Ovary (tissue), 9 donors: Measurements from ENCODE around the gene SLC25A47. TPM values are rescaled to one million over a fixed set of nuclear protein-coding genes. Genes with fewer than 3 reads are reported as not detected.

Experiments
- DNase-seq, 5 donors: peaks; one replicate each; pipeline ENCODE4 v3.0.0-alpha.2; 2019 to 2020
- H3K27ac ChIP-seq, 2 donors: fragments of 200-600 bp; one replicate each; pipeline versions ENCODE4 v1.5.1 to v1.8.0; 2019 to 2022
- H3K27me3 ChIP-seq: fragments of 200-600 bp; one replicate; pipeline ENCODE4 v1.8.0; 2022
- H3K36me3 ChIP-seq: fragments of 200-600 bp; sonication (generic); one replicate; pipeline ENCODE4 v1.5.1; 2019
- H3K4me1 ChIP-seq: one replicate; pipeline ENCODE4 v1.8.1; 2013; ENCODE audit warnings: mild to moderate bottlenecking, moderate library complexity; ENCODE audit not compliant: insufficient read depth
- H3K4me3 ChIP-seq: fragments of 200-600 bp; sonication (generic); one replicate; pipeline ENCODE4 v1.5.1; 2017
- H3K9me3 ChIP-seq, 2 donors: fragments of 200-600 bp in 1 of 2; sonication (generic) in 1 of 2; one replicate each; pipeline versions ENCODE4 v1.5.1 to v1.8.1; 2013 to 2019; ENCODE audit warnings: mild to moderate bottlenecking in 1 of 2, moderate library complexity in 1 of 2
- EP300 ChIP-seq: sonication (generic); formaldehyde crosslinking; IDR thresholded peaks from one replicate; pipeline ENCODE4 v1.6.1; 2017; ENCODE audit warnings: antibody characterized with exemption
- POLR2A ChIP-seq: fragments of 450-650 bp; IDR thresholded peaks from one replicate; pipeline ENCODE4 v1.6.1; 2017; ENCODE audit warnings: antibody characterized with exemption, mild to moderate bottlenecking, moderate library complexity
- WGBS, 3 donors: extraction: QIAGEN DNeasy Blood & Tissue Kit in 1 of 3; methylation state at CpG; one replicate each; pipeline versions ENCODE4 v1.1.5 to v1.1.7; 2013 to 2017; 5-methylcytosine and 5-hydroxymethylcytosine counted together
- intact Hi-C, 4 donors: fragments of 100-400 bp; cut with DNase I; formaldehyde crosslinking; loops; one replicate each; pipeline versions ENCODE4 v1.11.0 to v1.15.1; 2022 to 2023
- polyA plus RNA-seq, 2 donors: library from polyadenylated mRNA; stranded (reverse); fragments of 200-250 nt in 1 of 2; fragments of 350-450 nt in 1 of 2; fragmentation: Illumina TruSeq in 1 of 2; extraction: RNeasy Lipid Tissue Mini Kit (QIAGEN cat#74804) in 1 of 2; gene quantifications; one replicate each; pipeline ENCODE4 v1.2.3, GENCODE V29; 2013 to 2014
- total RNA-seq, 7 donors: library from RNA; depleted of rRNA in 2 of 7; stranded (reverse); fragments of >200 nt in 2 of 7; fragmentation: NEBNext Ultra II Directional in 3 of 7; extraction: Animal tissue kit (Norgen Biotek cat#: 25700) in 3 of 7; gene quantifications; one replicate each; pipeline versions ENCODE4 v1.1.0 to v1.2.4, GENCODE V29; 2016 to 2023
- TF ChIP-seq, protein P1 (sequence below), 3 donors: fragments of 450-650 bp in 2 of 3; fragments of 200-600 bp in 1 of 3; IDR thresholded peaks; one replicate each; pipeline versions ENCODE4 v1.5.1 to v1.8.0; 2016 to 2022; ENCODE audit warnings: antibody characterized with exemption in 3 of 3, mild to moderate bottlenecking in 1 of 3
- donor health status: DM: no; HTN: no; CAD: no; lungs with moderate emphysema.
- donor health status: DM: no; HTN: no; CAD: no.
- donor health status: Bipolar disorder and iron deficiency.
- donor health status: DM: yes; HTN: yes; CAD: no.
- donor health status: DM: no; HTN: no; CAD: no.
- donor health status: DM: yes; HTN: yes; CAD: no.

The SLC25A47 gene
- total and polyA plus RNA-seq, 9 donors = not detected

DNA sequence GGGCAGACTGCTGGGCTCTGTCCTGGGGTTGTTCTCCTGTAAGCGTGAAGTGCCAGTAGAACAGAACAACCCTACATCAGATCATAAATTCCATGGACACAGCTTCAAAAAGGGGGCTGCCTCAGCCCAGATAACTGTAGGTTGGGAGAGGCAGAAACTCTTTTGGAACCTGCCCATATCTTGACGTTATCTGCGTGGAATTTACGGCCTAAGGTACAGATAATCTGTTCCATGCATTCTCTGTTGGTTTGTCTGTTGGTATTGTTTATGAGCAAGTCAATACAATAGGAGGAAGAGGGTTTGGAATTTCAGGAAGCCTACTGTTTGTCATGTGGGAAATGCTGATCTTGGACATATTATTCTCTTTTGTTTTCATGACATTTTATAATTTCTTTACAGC, 36.7 kb downstream of the SLC25A47 start:
- Histone ChIP-seq H3K4me3 (no peak overlapping the region), H3K4me1 (no peaks in the 10 kb centered on the region), H3K27ac (no peak overlapping the region), H3K36me3 (no peaks in the 10 kb centered on the region), H3K27me3 (no peaks in the 10 kb centered on the region), H3K9me3 (no peaks in the 10 kb centered on the region)
- intact Hi-C loops = no loop called here
- 77 to 87% (median 87%) methylated on average over 4 of the region's 4 CpGs for WGBS, 3 donors
- TF ChIP-seq POLR2A = no peak
- no peak for TF ChIP-seq EP300
- TF ChIP-seq, protein P1, sequence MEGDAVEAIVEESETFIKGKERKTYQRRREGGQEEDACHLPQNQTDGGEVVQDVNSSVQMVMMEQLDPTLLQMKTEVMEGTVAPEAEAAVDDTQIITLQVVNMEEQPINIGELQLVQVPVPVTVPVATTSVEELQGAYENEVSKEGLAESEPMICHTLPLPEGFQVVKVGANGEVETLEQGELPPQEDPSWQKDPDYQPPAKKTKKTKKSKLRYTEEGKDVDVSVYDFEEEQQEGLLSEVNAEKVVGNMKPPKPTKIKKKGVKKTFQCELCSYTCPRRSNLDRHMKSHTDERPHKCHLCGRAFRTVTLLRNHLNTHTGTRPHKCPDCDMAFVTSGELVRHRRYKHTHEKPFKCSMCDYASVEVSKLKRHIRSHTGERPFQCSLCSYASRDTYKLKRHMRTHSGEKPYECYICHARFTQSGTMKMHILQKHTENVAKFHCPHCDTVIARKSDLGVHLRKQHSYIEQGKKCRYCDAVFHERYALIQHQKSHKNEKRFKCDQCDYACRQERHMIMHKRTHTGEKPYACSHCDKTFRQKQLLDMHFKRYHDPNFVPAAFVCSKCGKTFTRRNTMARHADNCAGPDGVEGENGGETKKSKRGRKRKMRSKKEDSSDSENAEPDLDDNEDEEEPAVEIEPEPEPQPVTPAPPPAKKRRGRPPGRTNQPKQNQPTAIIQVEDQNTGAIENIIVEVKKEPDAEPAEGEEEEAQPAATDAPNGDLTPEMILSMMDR (IDR thresholded peaks at IDR 0.05) = no peak
- DNase-seq = no peak

DNA sequence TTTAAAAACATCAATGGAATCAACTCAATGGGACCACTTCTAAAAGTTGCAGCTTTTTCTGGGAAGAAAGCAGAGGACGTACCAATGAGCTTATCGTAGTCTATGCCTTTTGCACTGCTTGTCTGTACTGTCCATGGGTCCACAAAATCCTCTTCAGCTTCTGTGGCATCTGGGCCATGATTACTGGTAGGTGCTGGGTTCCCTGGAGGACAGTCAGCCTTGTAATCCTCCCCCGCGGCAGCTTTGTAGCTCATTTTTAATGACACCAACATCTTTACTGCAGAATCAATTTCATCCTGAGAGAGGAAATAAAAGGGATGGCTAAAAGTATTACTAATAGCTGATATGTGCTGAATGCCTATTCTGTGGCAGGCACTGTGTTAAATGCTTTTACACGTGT, 38.5 kb downstream of the SLC25A47 start:
- TF ChIP-seq, protein P1 (IDR thresholded peaks at IDR 0.05) = no peak
- TF ChIP-seq EP300 (no peak), POLR2A (no peak)
- H3K27ac ChIP-seq = no peak overlapping the region
- H3K36me3 ChIP-seq = no peaks in the 10 kb centered on the region
- no peak overlapping the region for H3K4me3 ChIP-seq
- no peaks in the 10 kb centered on the region for H3K9me3 ChIP-seq
- intact Hi-C loops = no loop called here
- DNase-seq = no peak
- WGBS, 3 donors = 90 to 95% (median 90%) methylated on average over 5 of the region's 5 CpGs
- H3K4me1 ChIP-seq = no peaks in the 10 kb centered on the region
- H3K27me3 ChIP-seq = no peaks in the 10 kb centered on the region

DNA sequence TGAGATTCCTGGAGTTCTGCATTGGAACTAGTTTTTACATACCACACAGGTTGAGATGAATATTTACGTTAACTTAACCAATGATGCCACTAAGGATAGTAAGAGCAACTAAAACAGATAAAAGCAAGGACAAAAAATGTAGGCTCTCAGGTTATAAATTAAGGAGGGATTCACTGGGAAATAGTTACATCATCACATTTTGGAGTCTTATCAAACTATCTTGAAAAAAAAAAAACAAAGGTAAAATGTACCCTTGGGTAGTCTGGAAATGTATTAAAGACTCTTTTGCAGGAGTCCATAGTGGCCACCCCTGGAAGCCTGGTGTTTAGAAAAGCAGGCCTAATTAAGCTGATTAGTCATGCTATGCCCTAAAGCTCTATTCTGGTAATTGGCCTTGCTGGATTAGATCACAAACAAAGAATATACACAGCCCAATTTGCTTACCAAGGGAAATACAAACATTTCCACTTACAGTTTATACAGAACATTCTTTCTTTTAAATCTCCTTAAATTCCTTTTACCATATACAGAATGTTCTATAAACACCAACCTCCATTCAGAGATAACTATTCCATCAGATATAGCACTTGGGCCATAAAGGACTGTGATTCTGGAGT, 39.3 kb downstream of the SLC25A47 start:
- Histone ChIP-seq H3K4me1 (no peaks in the 10 kb centered on the region), H3K36me3 (no peaks in the 10 kb centered on the region), H3K9me3 (no peaks in the 10 kb centered on the region), H3K4me3 (no peak overlapping the region), H3K27ac (no peak overlapping the region), H3K27me3 (no peaks in the 10 kb centered on the region)
- WGBS, 3 donors = 91 to 95% (median 94%) methylated on average over 1 of the region's 1 CpG
- no peak for DNase-seq
- intact Hi-C loops = no loop called here
- TF ChIP-seq POLR2A (no peak), EP300 (no peak)
- TF ChIP-seq, protein P1 (IDR thresholded peaks at IDR 0.05) = no peak

DNA sequence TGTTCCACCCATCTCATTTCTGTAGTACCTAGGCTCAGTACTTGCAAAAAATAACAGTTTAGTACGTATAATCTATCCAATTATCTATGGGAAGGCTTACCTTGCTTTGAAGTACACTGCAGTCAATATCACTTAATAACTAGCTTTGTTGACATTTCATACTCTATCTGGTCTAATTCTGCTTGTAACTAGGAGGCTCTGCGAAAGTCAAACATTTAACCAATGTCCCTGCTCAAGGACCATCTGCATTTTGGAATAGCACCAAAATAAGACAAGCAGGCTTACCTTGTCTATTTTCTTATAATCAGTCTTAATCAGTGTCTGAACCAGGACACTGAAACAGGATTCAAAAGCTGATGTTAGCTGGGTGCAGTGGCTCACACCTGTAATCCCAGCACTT, 39.9 kb downstream of the SLC25A47 start:
- no peaks in the 10 kb centered on the region for H3K27me3 ChIP-seq
- H3K9me3 ChIP-seq = no peaks in the 10 kb centered on the region
- TF ChIP-seq EP300 (no peak), POLR2A (no peak)
- TF ChIP-seq, protein P1 (IDR thresholded peaks at IDR 0.05) = no peak
- 85 to 93% (median 89%) methylated on average over 2 of the region's 2 CpGs for WGBS, 3 donors
- no peak overlapping the region for H3K4me3 ChIP-seq
- no peak overlapping the region for H3K27ac ChIP-seq
- no peaks in the 10 kb centered on the region for H3K4me1 ChIP-seq
- no peak for DNase-seq
- intact Hi-C loops = no loop called here
- no peaks in the 10 kb centered on the region for H3K36me3 ChIP-seq
